ENCODE measurements around the gene AP5M1. TPM values are rescaled to one million over a fixed set of nuclear protein-coding genes. Genes with fewer than 3 reads are reported as not detected.

Gene AP5M1
- total RNA-seq, 1 experiment from 2014 or later = 28.3 TPM

GRCh38 chr14:57259672-57260071 lies 9.1 kb upstream of the AP5M1 start:
- Histone ChIP-seq H2AFZ (no peak overlapping the region), H3K4me2 (no peak overlapping the region), H3K9me2 (ENCODE audit: insufficient read depth) (no peaks in the 10 kb centered on the region; the same call in 1 of the 2 replicates), H3K27ac (no peak overlapping the region), H3K27me3 (ENCODE audit: insufficient read depth, low read depth) (no peaks in the 10 kb centered on the region), H3K79me2 (ENCODE audit: low read depth) (peaks cover 48% of the 10 kb centered on the region), H3K4me1 (replicated peaks; ENCODE audit: insufficient read depth) (no peaks in the 10 kb centered on the region), H4K20me1 (ENCODE audit: insufficient read depth) (no peaks in the 10 kb centered on the region; the same call in 1 of the 2 replicates), H3K36me3 (ENCODE audit: low read depth) (peaks cover 3% of the 10 kb centered on the region; the same call in 1 of the 2 replicates), H3F3A (ENCODE audit: insufficient read depth, low read depth) (no peaks in the 10 kb centered on the region; the same call in 1 of the 2 replicates), H3K4me3 (no peak overlapping the region), H3K9me3 (ENCODE audit: insufficient read depth, low read depth) (no peaks in the 10 kb centered on the region)
- CTCF ChIA-PET = no interaction called here
- no TSS peak for BruUV-seq (replicated peaks)
- DNase-seq = no peak
- POLR2A ChIA-PET (ENCODE audit: unreplicated experiment) = no interaction called here
- no peak for TF ChIP-seq CTCF (conservative IDR thresholded peaks at IDR 0.05)
- TF ChIP-seq EZH2 (IDR thresholded peaks at IDR 0.05; ENCODE audit: low read depth) = no peak
- intact Hi-C loops (cut with micrococcal nuclease; ENCODE audit: unreplicated experiment) = no loop called here

GRCh38 chr14:57261604-57262003 lies 7.2 kb upstream of the AP5M1 start:
- TF ChIP-seq CTCF (conservative IDR thresholded peaks at IDR 0.05) (no peak), EZH2 (IDR thresholded peaks at IDR 0.05; ENCODE audit: low read depth) (no peak)
- BruUV-seq (replicated peaks) = no TSS peak
- Histone ChIP-seq H3K4me2 (no peak overlapping the region), H3K9me3 (ENCODE audit: insufficient read depth, low read depth) (no peaks in the 10 kb centered on the region), H3K4me3 (no peak overlapping the region), H3F3A (ENCODE audit: insufficient read depth, low read depth) (no peaks in the 10 kb centered on the region), H4K20me1 (ENCODE audit: insufficient read depth) (no peaks in the 10 kb centered on the region; the same call in 1 of the 2 replicates), H3K4me1 (replicated peaks; ENCODE audit: insufficient read depth) (no peaks in the 10 kb centered on the region), H3K27ac (no peak overlapping the region), H3K79me2 (ENCODE audit: low read depth) (peaks cover 66% of the 10 kb centered on the region), H3K9me2 (ENCODE audit: insufficient read depth) (no peaks in the 10 kb centered on the region; the same call in 1 of the 2 replicates), H2AFZ (no peak overlapping the region), H3K27me3 (ENCODE audit: insufficient read depth, low read depth) (no peaks in the 10 kb centered on the region), H3K36me3 (ENCODE audit: low read depth) (peaks cover 3% of the 10 kb centered on the region; the same call in 1 of the 2 replicates)
- ChIA-PET POLR2A (ENCODE audit: unreplicated experiment) (no interaction called here), CTCF (no interaction called here)
- DNase-seq = no peak
- intact Hi-C loops (cut with micrococcal nuclease; ENCODE audit: unreplicated experiment) = no loop called here

- intact Hi-C loops (cut with micrococcal nuclease; ENCODE audit: unreplicated experiment) = no loop called here
- peaks cover 3% of the 10 kb centered on the region for H3K4me1 ChIP-seq (replicated peaks; ENCODE audit: insufficient read depth)
- no peak overlapping the region for H3K27ac ChIP-seq
- no peak for DNase-seq
- no peaks in the 10 kb centered on the region; the same call in 1 of the 2 replicates for H3K9me2 ChIP-seq (ENCODE audit: insufficient read depth)
- ChIA-PET CTCF (no interaction called here), POLR2A (ENCODE audit: unreplicated experiment) (no interaction called here)
- no peaks in the 10 kb centered on the region for H3K27me3 ChIP-seq (ENCODE audit: insufficient read depth, low read depth)
- no peak overlapping the region for H3K4me2 ChIP-seq
- H3K36me3 ChIP-seq (ENCODE audit: low read depth) = peaks cover 3% of the 10 kb centered on the region; the same call in 1 of the 2 replicates
- H3K79me2 ChIP-seq (ENCODE audit: low read depth) = peaks cover 71% of the 10 kb centered on the region
- no peak overlapping the region for H3K4me3 ChIP-seq
- no peak overlapping the region for H2AFZ ChIP-seq
- TF ChIP-seq EZH2 (IDR thresholded peaks at IDR 0.05; ENCODE audit: low read depth) (no peak), CTCF (conservative IDR thresholded peaks at IDR 0.05) (no peak)
- H3K9me3 ChIP-seq (ENCODE audit: insufficient read depth, low read depth) = no peaks in the 10 kb centered on the region
- no peaks in the 10 kb centered on the region; the same call in 1 of the 2 replicates for H4K20me1 ChIP-seq (ENCODE audit: insufficient read depth)
- H3F3A ChIP-seq (ENCODE audit: insufficient read depth, low read depth) = no peaks in the 10 kb centered on the region
- BruUV-seq (replicated peaks) = no TSS peak
Measured at GRCh38 chr14:57262117-57262516, 6.7 kb upstream of the AP5M1 start.

Data from PC-9 (cell line).